SU-DHL-6 (cell line): ENCODE measurements around the gene RRBP1.

ENCODE experiments used
- EZH2phosphoT487 ChIP-seq: fragments of 200-600 bp; sonication (generic), shearing (Covaris generic); conservative IDR thresholded peaks from 2 replicates; pipeline ENCODE4 v1.6.1; 2018; ENCODE audit warnings: mild to moderate bottlenecking, antibody characterized with exemption, low read length, moderate library complexity, mixed read lengths
- TF ChIP-seq, protein P1 (sequence below): fragments of 200-600 bp; sonication (generic); IDR thresholded peaks from one replicate; pipeline ENCODE4 v1.5.1; 2017; ENCODE audit warnings: antibody characterized with exemption, mild to moderate bottlenecking, low read length, moderate library complexity; ENCODE audit not compliant: insufficient read depth, poor library complexity, severe bottlenecking

DNA sequence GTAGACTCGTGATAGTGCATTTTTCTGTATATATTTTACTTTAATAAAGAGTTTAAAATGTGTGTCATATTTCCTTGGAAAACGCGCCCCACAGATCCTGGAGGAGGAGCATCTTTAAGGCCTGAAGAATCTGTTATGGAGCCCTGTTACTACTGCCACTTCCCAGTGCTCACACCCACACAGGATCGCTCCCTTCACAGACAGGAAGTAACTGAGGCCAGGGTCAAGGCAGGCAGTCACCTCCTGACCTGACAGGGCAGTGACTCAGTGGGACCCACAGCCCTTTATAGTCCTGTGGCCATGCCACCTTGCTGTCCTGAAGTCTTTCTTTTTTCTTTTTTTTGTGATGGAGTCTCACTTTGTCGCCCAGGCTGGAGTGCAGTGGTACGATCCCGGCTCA, 9.0 kb downstream of the RRBP1 start:
- TF ChIP-seq, protein P1, sequence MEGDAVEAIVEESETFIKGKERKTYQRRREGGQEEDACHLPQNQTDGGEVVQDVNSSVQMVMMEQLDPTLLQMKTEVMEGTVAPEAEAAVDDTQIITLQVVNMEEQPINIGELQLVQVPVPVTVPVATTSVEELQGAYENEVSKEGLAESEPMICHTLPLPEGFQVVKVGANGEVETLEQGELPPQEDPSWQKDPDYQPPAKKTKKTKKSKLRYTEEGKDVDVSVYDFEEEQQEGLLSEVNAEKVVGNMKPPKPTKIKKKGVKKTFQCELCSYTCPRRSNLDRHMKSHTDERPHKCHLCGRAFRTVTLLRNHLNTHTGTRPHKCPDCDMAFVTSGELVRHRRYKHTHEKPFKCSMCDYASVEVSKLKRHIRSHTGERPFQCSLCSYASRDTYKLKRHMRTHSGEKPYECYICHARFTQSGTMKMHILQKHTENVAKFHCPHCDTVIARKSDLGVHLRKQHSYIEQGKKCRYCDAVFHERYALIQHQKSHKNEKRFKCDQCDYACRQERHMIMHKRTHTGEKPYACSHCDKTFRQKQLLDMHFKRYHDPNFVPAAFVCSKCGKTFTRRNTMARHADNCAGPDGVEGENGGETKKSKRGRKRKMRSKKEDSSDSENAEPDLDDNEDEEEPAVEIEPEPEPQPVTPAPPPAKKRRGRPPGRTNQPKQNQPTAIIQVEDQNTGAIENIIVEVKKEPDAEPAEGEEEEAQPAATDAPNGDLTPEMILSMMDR = no peak
- TF ChIP-seq EZH2phosphoT487 = no peak
